Ovary (tissue), 9 donors: ENCODE results near the gene RABGAP1L. TPM values are rescaled to one million over a fixed set of nuclear protein-coding genes. Genes with fewer than 3 reads are reported as not detected.
"Not testable (repeated sequence)": the region's sequence is repeated elsewhere in the genome, so short reads cannot be mapped to it uniquely, and the experiment has no call there.

Source experiments
- DNase-seq, 5 donors: peaks; one replicate each; pipeline ENCODE4 v3.0.0-alpha.2; 2019 to 2020
- H3K27ac ChIP-seq, 2 donors: fragments of 200-600 bp; one replicate each; pipeline versions ENCODE4 v1.5.1 to v1.8.0; 2019 to 2022
- H3K27me3 ChIP-seq: fragments of 200-600 bp; one replicate; pipeline ENCODE4 v1.8.0; 2022
- H3K36me3 ChIP-seq: fragments of 200-600 bp; sonication (generic); one replicate; pipeline ENCODE4 v1.5.1; 2019
- H3K4me1 ChIP-seq: one replicate; pipeline ENCODE4 v1.8.1; 2013; ENCODE audit warnings: mild to moderate bottlenecking, moderate library complexity; ENCODE audit not compliant: insufficient read depth
- H3K4me3 ChIP-seq: fragments of 200-600 bp; sonication (generic); one replicate; pipeline ENCODE4 v1.5.1; 2017
- H3K9me3 ChIP-seq, 2 donors: fragments of 200-600 bp in 1 of 2; sonication (generic) in 1 of 2; one replicate each; pipeline versions ENCODE4 v1.5.1 to v1.8.1; 2013 to 2019; ENCODE audit warnings: mild to moderate bottlenecking in 1 of 2, moderate library complexity in 1 of 2
- EP300 ChIP-seq: sonication (generic); formaldehyde crosslinking; IDR thresholded peaks from one replicate; pipeline ENCODE4 v1.6.1; 2017; ENCODE audit warnings: antibody characterized with exemption
- POLR2A ChIP-seq: fragments of 450-650 bp; IDR thresholded peaks from one replicate; pipeline ENCODE4 v1.6.1; 2017; ENCODE audit warnings: antibody characterized with exemption, mild to moderate bottlenecking, moderate library complexity
- WGBS, 3 donors: extraction: QIAGEN DNeasy Blood & Tissue Kit in 1 of 3; methylation state at CpG; one replicate each; pipeline versions ENCODE4 v1.1.5 to v1.1.7; 2013 to 2017; 5-methylcytosine and 5-hydroxymethylcytosine counted together
- intact Hi-C, 4 donors: fragments of 100-400 bp; cut with DNase I; formaldehyde crosslinking; loops; one replicate each; pipeline versions ENCODE4 v1.11.0 to v1.15.1; 2022 to 2023
- polyA plus RNA-seq, 2 donors: library from polyadenylated mRNA; stranded (reverse); fragments of 200-250 nt in 1 of 2; fragments of 350-450 nt in 1 of 2; fragmentation: Illumina TruSeq in 1 of 2; extraction: RNeasy Lipid Tissue Mini Kit (QIAGEN cat#74804) in 1 of 2; gene quantifications; one replicate each; pipeline ENCODE4 v1.2.3, GENCODE V29; 2013 to 2014
- total RNA-seq, 7 donors: library from RNA; depleted of rRNA in 2 of 7; stranded (reverse); fragments of >200 nt in 2 of 7; fragmentation: NEBNext Ultra II Directional in 3 of 7; extraction: Animal tissue kit (Norgen Biotek cat#: 25700) in 3 of 7; gene quantifications; one replicate each; pipeline versions ENCODE4 v1.1.0 to v1.2.4, GENCODE V29; 2016 to 2023
- TF ChIP-seq, protein P1 (sequence below), 3 donors: fragments of 450-650 bp in 2 of 3; fragments of 200-600 bp in 1 of 3; IDR thresholded peaks; one replicate each; pipeline versions ENCODE4 v1.5.1 to v1.8.0; 2016 to 2022; ENCODE audit warnings: antibody characterized with exemption in 3 of 3, mild to moderate bottlenecking in 1 of 3
- donor health status: DM: no; HTN: no; CAD: no; lungs with moderate emphysema.
- donor health status: DM: no; HTN: no; CAD: no.
- donor health status: Bipolar disorder and iron deficiency.
- donor health status: DM: yes; HTN: yes; CAD: no.
- donor health status: DM: no; HTN: no; CAD: no.
- donor health status: DM: yes; HTN: yes; CAD: no.

RABGAP1L gene
- total and polyA plus RNA-seq, 9 donors = 17.1 to 56.5 (median 43.6) TPM

DNA sequence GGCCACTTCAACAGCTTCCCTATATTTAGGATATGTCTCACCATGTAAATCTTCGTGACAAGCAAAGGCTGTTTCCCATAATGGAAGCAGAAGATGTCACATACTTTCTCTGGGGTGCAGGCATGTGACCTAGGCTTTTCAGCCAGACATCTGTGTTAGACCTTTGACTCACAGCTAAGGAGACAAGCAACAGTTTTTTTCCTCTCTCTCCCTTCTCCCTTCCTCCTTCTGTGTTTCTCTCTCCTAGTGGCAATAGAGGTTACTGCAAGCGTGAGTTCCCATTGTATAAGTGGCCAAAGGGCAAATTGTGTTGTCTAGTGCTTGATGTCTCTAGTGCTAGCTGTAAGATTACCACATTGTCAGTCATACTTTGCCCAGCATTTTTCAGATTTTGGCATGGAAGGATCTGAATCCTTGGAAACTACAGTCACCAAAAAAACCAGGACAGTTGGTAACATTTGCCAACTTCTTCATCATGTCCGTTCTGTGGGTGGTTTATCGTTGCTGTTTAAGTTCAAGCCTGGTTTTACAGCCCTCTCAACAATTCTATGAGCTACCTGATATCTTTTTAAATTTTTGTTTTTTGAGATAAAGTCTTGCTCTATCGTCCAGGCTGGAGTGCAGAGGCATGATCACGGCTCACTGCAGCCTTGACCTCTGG lies 44.4 kb upstream of the RABGAP1L start:
- no peaks in the 10 kb centered on the region for H3K36me3 ChIP-seq
- no peak overlapping the region for H3K27ac ChIP-seq
- no peak for DNase-seq
- 58 to 81% (median 67%) methylated on average over 6 of the region's 6 CpGs for WGBS, 3 donors
- no peaks in the 10 kb centered on the region for H3K27me3 ChIP-seq
- no peaks in the 10 kb centered on the region for H3K9me3 ChIP-seq
- intact Hi-C loops = no loop called here
- no peak overlapping the region for H3K4me3 ChIP-seq
- no peak for TF ChIP-seq EP300
- TF ChIP-seq, protein P1, sequence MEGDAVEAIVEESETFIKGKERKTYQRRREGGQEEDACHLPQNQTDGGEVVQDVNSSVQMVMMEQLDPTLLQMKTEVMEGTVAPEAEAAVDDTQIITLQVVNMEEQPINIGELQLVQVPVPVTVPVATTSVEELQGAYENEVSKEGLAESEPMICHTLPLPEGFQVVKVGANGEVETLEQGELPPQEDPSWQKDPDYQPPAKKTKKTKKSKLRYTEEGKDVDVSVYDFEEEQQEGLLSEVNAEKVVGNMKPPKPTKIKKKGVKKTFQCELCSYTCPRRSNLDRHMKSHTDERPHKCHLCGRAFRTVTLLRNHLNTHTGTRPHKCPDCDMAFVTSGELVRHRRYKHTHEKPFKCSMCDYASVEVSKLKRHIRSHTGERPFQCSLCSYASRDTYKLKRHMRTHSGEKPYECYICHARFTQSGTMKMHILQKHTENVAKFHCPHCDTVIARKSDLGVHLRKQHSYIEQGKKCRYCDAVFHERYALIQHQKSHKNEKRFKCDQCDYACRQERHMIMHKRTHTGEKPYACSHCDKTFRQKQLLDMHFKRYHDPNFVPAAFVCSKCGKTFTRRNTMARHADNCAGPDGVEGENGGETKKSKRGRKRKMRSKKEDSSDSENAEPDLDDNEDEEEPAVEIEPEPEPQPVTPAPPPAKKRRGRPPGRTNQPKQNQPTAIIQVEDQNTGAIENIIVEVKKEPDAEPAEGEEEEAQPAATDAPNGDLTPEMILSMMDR (IDR thresholded peaks at IDR 0.05) = peak in 2 of 3 donors; percentile 9 to 32
- H3K4me1 ChIP-seq = peaks cover 3% of the 10 kb centered on the region

DNA sequence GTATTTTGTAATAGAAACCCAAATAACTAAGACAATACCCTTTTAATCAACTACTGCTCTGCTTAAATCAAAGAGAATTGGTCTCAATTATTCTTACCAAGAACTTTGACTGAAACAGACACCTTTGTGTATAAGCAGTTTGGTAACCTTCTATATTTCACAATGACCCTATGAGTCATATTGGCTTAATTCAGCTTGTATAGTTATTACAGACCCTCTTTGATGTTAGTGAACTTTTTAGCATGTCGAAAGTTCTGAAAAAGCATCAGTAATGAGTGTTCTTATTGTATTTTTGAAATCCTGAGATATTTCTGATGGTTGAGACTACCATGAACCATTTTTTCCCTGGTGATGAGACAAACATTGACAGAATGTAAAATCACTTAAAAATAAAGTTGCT lies 43.3 kb upstream of the RABGAP1L start:
- 94 to 100% (median 98%) methylated on average over 1 of the region's 1 CpG for WGBS, 3 donors
- peaks cover 3% of the 10 kb centered on the region for H3K4me1 ChIP-seq
- no peak overlapping the region for H3K27ac ChIP-seq
- TF ChIP-seq, protein P1 (IDR thresholded peaks at IDR 0.05) = no peak
- TF ChIP-seq EP300 (no peak), POLR2A (no peak)
- intact Hi-C loops = no loop called here
- H3K4me3 ChIP-seq = no peak overlapping the region
- no peaks in the 10 kb centered on the region for H3K27me3 ChIP-seq
- H3K36me3 ChIP-seq = no peaks in the 10 kb centered on the region
- no peak for DNase-seq
- H3K9me3 ChIP-seq = no peaks in the 10 kb centered on the region

DNA sequence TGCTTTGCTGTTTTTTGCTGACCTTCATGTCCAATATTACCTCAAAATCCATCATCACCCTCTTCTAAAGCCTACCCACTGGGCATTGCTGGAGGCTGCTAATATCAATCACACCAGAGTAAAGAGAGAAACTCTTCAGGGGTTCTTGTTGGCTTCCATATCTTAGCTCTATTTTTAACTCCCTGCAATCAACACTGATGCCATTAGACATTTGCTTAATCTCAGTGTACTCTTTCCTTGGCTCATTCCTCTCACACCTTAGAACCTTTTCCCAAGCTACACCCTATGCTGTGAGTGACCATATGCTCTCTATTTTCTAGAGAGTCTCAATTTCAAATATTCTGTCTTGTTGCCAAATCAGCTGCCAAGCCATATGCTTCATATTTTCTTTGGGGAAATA lies 40.6 kb upstream of the RABGAP1L start:
- Histone ChIP-seq H3K27me3 (no peaks in the 10 kb centered on the region), H3K4me3 (no peak overlapping the region), H3K4me1 (peaks cover 1% of the 10 kb centered on the region), H3K9me3 (no peaks in the 10 kb centered on the region), H3K36me3 (no peaks in the 10 kb centered on the region), H3K27ac (no peak overlapping the region)
- no peak for DNase-seq
- TF ChIP-seq POLR2A = no peak
- TF ChIP-seq EP300 = no peak
- TF ChIP-seq, protein P1 (IDR thresholded peaks at IDR 0.05) = no peak
- intact Hi-C loops = no loop called here

DNA sequence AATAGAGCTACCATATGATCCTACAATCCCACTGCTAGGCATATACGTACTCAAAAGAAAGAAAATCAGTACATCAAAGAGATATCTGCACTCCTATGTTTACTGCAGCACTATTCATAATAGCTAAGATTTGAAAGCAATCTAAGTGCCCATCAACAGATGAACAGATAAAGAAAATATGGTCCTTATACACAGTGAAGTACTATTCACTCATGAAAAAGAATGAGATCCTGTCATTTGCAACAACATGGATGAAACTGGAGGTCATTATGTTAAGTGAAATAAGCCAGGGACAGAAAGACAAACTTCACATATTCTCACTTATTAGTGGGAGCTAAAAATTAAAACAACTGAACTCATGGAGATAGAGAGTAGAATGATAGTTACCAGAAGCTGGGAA lies 37.0 kb upstream of the RABGAP1L start:
- H3K27ac ChIP-seq, H3K9me3 ChIP-seq, H3K4me3 ChIP-seq, H3K27me3 ChIP-seq, intact Hi-C loops, DNase-seq, H3K4me1 ChIP-seq, H3K36me3 ChIP-seq: not testable (repeated sequence)
- 85 to 96% (median 95%) methylated on average over 1 of the region's 1 CpG for WGBS, 3 donors

DNA sequence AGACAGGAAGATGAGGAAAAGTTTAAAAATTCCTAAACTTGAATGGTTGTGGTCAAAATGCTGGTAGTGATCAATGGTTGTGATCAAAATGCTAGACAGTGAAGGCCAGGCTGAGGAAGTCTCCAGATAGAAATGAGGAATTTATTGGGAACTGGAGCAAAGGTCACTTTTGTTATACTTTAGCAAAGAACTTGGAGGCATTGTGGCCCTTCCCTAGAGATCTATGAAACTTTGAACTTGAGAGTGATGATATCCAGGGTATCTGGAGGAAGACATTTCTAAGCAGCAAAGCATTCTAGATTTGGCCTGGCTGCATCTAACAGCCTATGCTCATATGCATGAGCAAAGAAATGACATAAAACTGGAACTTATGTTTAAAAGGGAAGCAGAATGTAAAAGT lies 35.5 kb upstream of the RABGAP1L start:
- H3K4me3 ChIP-seq = no peak overlapping the region
- DNase-seq = no peak
- intact Hi-C loops = no loop called here
- peaks cover 0 to 6% of the 10 kb centered on the region in 2 donors for H3K9me3 ChIP-seq
- no peaks in the 10 kb centered on the region for H3K27me3 ChIP-seq
- TF ChIP-seq EP300 (no peak), POLR2A (no peak)
- TF ChIP-seq, protein P1 (IDR thresholded peaks at IDR 0.05) = no peak
- no peaks in the 10 kb centered on the region for H3K4me1 ChIP-seq
- H3K36me3 ChIP-seq = no peaks in the 10 kb centered on the region
- no peak overlapping the region for H3K27ac ChIP-seq

DNA sequence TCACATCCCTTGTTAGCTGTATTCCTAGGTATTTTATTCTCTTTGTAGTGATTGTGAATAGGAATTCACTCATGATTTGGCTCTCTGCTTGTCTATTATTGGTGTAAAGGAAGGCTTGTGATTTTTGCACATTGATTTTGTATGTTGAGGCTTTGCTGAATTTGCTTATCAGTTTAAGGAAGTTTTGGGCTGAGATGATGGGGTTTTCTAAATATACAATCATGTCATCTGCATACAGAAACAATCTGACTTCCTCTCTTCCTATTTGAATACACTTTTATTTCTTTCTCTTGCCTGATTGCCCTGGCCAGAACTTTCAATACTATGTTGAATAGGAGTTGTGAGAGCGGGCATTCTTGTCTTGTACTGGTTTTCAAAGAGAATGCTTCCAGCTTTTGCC lies 32.1 kb upstream of the RABGAP1L start:
- 43 to 100% (median 48%) methylated on average over 1 of the region's 1 CpG for WGBS, 3 donors
- H3K4me3 ChIP-seq, H3K27ac ChIP-seq, H3K4me1 ChIP-seq, H3K9me3 ChIP-seq, DNase-seq, H3K36me3 ChIP-seq, H3K27me3 ChIP-seq, intact Hi-C loops: not testable (repeated sequence)
